GM23338 (cell line): Measurements from ENCODE around the gene TRAF5. TPM values are rescaled to one million over a fixed set of nuclear protein-coding genes. Genes with fewer than 3 reads are reported as not detected.

Experiments
- CREB1 ChIP-seq: fragments of 250-450 bp; sonication (Bioruptor Pico); IDR thresholded peaks from 2 replicates; pipeline ENCODE4 v1.5.0; 2020; ENCODE audit warnings: low read depth, mild to moderate bottlenecking, moderate library complexity
- CTCF ChIP-seq, 2 experiments: fragments of 200-600 bp in 1 of 2; sonication (generic) in 1 of 2; conservative IDR thresholded peaks; 2 replicates each; pipeline versions ENCODE4 v1.5.1 to v1.6.1; 2016 to 2017; ENCODE audit warnings: antibody characterized with exemption in 2 of 2, low read depth in 2 of 2, mild to moderate bottlenecking in 2 of 2, moderate library complexity in 1 of 2
- POLR2AphosphoS5 ChIP-seq: IDR thresholded peaks from 2 replicates; pipeline ENCODE4 v1.6.1; 2016; ENCODE audit warnings: antibody characterized with exemption, low read depth
- REST ChIP-seq: IDR thresholded peaks from one replicate; pipeline ENCODE4 v1.6.1; 2018; ENCODE audit warnings: antibody characterized with exemption; ENCODE audit not compliant: unreplicated experiment
- ZNF331 ChIP-seq: fragments of 250-450 bp; sonication (Bioruptor Pico); IDR thresholded peaks from 2 replicates; pipeline ENCODE4 v1.5.0; 2020; ENCODE audit warnings: low read depth, mild to moderate bottlenecking, moderate library complexity
- ZNF462 ChIP-seq: fragments of 250-450 bp; sonication (Bioruptor Pico); IDR thresholded peaks from 2 replicates; pipeline ENCODE4 v1.5.0; 2020; ENCODE audit warnings: mild to moderate bottlenecking, moderate library complexity
- polyA plus RNA-seq: library from polyadenylated mRNA; unstranded; fragments of >200 nt; fragmentation: Nextera tagmentation; extraction: Ambion mirVana; gene quantifications from 2 replicates; pipeline ENCODE4 v1.2.1, GENCODE V29; 2016
- total RNA-seq: library from RNA; depleted of rRNA; stranded (reverse); fragments of >200 nt; shearing (Covaris generic); gene quantifications from 2 replicates; pipeline ENCODE4 v1.2.3, GENCODE V29; 2014

The TRAF5 gene
- total and polyA plus RNA-seq, 2 experiments from 2014 or later = 9.2 to 18.9 TPM

- TF ChIP-seq ZNF462 (CRISPR knock-in tag) (no peak), CREB1 (no peak), POLR2AphosphoS5 (no peak), ZNF331 (CRISPR knock-in tag) (no peak), CTCF (conservative IDR thresholded peaks at IDR 0.05; ENCODE audit: low read depth in 2 of 2) (no peak), REST (no peak)
Measured at GRCh38 chr1:211371406-211372105, 44.9 kb downstream of the TRAF5 start (continued).
